CD4-positive, alpha-beta T cell treated with Interleukin-1 beta for 1 hour (primary cell): ENCODE data around the gene TRIOBP.

Experiments used
- DNase-seq, 2 donors: peaks; one replicate each; pipeline ENCODE4 v3.0.0-alpha.2; 2020 to 2022

Gene TRIOBP

GRCh38 chr22:37807410-37808293 lies 110.8 kb downstream of the TRIOBP start, which contains the start of gene GCAT:
GCAT (plus strand) TSS chr22:37807934; CDS start chr22:37807968, 34 bp downstream.
- DNase-seq, result peak; percentile 90 to 91

DNA sequence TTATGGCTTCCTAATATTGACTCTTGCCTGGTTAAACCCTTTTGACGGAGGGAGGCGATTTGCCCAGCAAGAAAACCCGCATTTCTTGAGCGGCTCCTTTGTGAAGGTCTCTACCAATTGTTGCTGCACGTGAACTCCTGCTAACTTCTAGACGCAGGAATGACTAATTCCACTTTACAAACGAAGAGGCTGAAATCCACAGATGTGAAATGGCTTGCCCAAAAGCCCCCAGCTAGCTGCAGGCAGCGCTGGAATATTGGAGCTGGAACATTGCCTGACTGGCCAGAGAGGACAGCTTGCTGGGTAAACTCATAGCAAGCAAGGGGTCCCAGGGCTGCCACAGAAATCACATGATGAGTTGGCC lies 111.4 kb downstream of the TRIOBP start:
- DNase-seq, result no peak

DNA sequence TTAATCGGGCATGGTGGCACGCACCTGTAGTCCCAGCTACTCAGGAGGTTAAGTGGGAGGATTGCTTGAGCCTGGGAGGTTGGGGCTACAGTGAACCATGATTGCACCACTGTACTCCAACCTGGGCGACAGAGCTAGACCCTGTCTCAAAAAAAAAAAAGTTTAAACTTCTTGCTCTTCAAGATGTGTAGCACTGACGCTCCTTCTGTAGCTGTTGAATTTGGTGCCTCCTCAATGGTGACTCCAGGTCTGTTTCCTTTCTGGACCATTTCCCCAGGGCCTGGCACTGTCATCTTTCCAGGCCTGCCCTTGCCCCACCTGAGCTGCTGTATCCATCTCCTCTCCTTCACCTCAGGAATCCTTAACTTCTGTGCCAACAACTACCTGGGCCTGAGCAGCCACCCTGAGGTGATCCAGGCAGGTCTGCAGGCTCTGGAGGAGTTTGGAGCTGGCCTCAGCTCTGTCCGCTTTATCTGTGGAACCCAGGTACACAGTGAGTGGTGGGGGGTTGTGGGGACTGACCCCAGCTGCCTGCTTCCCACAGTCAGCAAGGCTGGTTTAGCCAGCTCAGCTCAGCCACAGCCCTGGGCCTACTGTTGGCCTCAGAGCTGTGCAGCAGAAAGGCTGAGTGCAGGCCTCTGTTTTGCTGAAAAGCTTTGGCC lies 113.0 kb downstream of the TRIOBP start:
- no peak for DNase-seq

DNA sequence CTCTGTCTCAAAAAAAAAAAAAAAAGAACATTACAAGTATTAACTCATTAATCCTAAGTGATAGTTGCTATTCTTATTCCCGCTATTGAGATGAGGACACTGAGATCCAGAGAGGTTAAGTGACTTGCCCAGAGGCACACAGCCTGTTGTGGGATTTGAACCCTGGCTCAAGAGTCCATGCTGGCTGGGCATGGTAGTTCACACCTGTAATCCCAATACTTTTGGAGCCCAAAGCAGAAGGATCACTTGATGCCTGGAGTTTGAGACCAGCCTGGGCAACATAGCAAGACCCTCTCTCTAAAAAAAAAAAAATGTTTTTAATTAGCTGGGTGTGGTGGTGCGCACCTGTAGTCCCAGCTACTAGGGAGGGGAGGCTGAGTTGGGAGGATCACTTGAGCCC lies 115.0 kb downstream of the TRIOBP start:
- no peak for DNase-seq

- no peak for DNase-seq
Measured at GRCh38 chr22:37812869-37813678, 116.2 kb downstream of the TRIOBP start.

DNA sequence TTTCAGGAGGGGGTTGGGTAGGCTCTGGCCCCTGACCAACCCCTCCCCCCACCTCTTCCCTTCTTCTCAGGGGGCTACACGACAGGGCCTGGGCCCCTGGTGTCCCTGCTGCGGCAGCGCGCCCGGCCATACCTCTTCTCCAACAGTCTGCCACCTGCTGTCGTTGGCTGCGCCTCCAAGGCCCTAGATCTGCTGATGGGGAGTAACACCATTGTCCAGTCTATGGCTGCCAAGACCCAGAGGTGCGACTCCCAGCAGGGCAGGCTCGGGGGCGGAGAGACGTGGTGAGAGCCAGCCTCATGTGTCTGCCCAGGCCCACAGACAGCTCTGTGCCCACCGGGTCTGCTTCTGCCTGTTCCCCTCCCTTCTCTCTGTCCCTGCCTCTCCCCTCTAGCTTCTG lies 118.7 kb downstream of the TRIOBP start:
- DNase-seq, result no peak

DNA sequence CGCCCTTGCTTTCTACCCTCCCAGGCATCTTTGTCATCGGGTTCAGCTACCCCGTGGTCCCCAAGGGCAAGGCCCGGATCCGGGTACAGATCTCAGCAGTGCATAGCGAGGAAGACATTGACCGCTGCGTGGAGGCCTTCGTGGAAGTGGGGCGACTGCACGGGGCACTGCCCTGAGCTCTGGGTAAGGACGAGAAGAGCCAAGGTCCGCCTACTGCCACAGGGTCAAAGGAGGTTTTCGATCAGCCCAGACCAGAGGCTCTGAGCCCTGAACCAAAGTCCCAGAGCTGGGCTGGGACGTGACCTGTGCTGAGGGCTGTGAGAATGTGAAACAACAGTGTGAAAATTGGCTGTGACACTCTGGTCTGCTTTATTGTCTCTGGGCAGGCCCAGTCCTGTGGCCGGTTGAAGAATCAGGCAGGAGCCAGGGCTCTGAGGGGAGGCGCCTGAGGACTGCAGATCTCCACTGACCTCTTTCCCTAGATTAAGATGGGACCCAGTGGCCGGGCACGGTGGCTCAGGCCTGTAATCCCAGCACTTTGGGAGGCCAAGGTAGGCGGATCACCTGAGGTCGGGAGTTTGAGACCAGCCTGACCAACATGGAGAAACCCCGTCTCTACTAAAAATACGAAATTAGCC lies 119.8 kb downstream of the TRIOBP start:
- no peak for DNase-seq

- DNase-seq, result peak; percentile 78 to 83
Measured at GRCh38 chr22:37817705-37818408, 121.0 kb downstream of the TRIOBP start.

GRCh38 chr22:37818409-37819104 lies 121.7 kb downstream of the TRIOBP start:
- peak; percentile 65 to 67 for DNase-seq

- no peak for DNase-seq
Measured at GRCh38 chr22:37819105-37819433, 122.2 kb downstream of the TRIOBP start.

DNA sequence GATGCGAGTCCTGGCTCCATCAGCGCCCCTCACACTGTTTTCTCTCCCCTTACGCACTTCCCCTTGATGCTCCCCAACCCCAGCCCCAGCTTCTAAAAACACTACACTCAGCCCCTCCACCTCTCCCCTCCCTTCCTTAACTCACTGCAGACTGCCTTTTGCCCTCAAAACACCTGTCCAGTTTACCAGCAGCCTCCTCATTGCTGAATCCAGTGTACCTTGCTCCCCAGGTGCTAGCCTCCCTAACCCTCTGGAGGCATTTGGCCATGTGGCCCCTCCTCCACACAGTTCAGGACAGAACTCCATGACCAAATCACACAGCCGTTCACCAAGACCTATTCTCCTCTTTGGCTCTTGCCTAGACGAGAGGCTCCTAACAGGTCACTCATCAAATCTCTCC lies 123.5 kb downstream of the TRIOBP start:
- no peak for DNase-seq

GRCh38 chr22:37822079-37822833 lies 125.4 kb downstream of the TRIOBP start:
- no peak for DNase-seq

DNA sequence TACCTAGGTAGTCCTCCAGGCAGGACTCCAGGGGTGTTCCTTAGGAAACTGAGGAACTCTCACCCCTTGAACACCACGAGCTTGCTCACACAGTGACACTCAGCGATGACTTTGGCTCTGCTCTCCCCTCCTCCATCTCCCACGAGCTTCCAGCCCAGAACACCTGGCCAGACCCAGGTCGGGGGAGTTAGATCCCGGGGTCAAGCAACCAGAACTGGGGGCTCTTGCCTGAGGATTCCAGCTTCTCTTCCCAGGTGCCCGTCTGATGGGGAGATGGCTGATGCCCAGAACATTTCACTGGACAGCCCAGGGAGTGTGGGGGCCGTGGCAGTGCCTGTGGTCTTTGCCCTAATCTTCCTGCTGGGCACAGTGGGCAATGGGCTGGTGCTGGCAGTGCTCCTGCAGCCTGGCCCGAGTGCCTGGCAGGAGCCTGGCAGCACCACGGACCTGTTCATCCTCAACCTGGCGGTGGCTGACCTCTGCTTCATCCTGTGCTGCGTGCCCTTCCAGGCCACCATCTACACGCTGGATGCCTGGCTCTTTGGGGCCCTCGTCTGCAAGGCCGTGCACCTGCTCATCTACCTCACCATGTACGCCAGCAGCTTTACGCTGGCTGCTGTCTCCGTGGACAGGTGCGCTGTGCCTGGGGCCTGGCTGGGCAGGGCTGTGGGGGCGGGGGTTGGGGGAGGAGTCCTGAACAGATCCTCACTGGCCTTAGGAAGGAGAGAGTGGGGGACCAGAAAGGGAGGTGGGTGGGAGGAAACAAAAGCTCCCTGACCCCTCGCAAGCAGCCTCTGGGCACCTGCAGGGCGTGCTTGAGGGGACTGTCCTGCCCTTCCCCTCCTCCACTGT lies 126.5 kb downstream of the TRIOBP start, which contains the start of gene GALR3:
Gene GALR3, plus strand, starts transcription at position 249 of the 852 bp plus-strand sequence. Its CDS starts 25 bp downstream, at position 274.
- no peak for DNase-seq

- no peak for DNase-seq
Measured at GRCh38 chr22:37824674-37825641, 128.1 kb downstream of the TRIOBP start.
